ENCODE measurements around the gene OSBPL10.

DNA sequence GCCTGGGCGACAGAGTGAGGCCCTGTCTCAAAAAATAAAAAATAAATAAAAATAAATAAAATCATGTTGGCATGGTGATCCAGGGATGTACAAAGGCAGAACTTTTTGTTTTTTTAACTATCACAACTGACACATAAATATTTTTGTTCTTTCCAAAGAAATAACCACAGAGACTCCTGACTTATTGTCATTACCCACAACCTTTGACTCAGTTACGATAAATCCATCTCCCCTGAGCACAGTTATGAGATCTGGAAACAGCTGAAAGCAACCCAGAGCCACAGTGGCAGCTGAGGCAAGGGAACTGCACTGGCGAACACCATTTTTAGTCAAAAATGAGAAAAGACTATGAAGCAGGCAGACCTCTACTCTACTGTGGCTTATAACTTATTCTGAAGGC lies 24.0 kb downstream of the OSBPL10 start:
- TF ChIP-seq EZH2 (IDR thresholded peaks at IDR 0.05) (no peak), EZH2phosphoT487 (IDR thresholded peaks at IDR 0.05) (no peak)
- TF ChIP-seq, protein P1, sequence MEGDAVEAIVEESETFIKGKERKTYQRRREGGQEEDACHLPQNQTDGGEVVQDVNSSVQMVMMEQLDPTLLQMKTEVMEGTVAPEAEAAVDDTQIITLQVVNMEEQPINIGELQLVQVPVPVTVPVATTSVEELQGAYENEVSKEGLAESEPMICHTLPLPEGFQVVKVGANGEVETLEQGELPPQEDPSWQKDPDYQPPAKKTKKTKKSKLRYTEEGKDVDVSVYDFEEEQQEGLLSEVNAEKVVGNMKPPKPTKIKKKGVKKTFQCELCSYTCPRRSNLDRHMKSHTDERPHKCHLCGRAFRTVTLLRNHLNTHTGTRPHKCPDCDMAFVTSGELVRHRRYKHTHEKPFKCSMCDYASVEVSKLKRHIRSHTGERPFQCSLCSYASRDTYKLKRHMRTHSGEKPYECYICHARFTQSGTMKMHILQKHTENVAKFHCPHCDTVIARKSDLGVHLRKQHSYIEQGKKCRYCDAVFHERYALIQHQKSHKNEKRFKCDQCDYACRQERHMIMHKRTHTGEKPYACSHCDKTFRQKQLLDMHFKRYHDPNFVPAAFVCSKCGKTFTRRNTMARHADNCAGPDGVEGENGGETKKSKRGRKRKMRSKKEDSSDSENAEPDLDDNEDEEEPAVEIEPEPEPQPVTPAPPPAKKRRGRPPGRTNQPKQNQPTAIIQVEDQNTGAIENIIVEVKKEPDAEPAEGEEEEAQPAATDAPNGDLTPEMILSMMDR (IDR thresholded peaks at IDR 0.05) = no peak

Measured in neural progenitor cell (in vitro differentiated cells).